Putamen (tissue), 1 donor: ENCODE measurements around the gene EFEMP2.

Source experiments
- DNase-seq: peaks from one replicate; pipeline ENCODE4 v3.0.0-alpha.2; 2016; ENCODE audit warnings: low spot score

EFEMP2 gene

DNA sequence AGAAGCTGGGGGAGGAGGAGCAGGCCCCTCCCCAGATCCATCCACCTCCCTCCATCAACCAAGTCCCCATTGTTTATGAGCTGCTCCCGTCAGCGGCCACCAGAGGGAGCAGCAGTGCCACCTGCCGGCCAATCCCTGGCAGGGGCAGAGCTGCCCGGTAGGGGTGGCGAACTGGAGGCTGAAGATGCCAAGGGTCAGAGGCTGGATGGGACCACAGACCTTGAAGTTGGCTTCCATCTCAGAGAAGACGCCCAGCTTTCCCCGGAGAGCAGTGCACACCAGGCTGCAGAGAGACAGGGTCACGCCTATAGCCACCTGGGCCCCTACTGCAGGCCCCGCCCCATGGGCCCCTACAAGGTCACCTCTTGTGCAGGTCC is 12.1 kb upstream of the EFEMP2 start:
- DNase-seq: no peak

- DNase-seq: no peak
Observed at GRCh38 chr11:65883786-65884715, 11.5 kb upstream of the EFEMP2 start.

GRCh38 chr11:65883058-65883761 is 10.6 kb upstream of the EFEMP2 start:
- no peak for DNase-seq

DNA sequence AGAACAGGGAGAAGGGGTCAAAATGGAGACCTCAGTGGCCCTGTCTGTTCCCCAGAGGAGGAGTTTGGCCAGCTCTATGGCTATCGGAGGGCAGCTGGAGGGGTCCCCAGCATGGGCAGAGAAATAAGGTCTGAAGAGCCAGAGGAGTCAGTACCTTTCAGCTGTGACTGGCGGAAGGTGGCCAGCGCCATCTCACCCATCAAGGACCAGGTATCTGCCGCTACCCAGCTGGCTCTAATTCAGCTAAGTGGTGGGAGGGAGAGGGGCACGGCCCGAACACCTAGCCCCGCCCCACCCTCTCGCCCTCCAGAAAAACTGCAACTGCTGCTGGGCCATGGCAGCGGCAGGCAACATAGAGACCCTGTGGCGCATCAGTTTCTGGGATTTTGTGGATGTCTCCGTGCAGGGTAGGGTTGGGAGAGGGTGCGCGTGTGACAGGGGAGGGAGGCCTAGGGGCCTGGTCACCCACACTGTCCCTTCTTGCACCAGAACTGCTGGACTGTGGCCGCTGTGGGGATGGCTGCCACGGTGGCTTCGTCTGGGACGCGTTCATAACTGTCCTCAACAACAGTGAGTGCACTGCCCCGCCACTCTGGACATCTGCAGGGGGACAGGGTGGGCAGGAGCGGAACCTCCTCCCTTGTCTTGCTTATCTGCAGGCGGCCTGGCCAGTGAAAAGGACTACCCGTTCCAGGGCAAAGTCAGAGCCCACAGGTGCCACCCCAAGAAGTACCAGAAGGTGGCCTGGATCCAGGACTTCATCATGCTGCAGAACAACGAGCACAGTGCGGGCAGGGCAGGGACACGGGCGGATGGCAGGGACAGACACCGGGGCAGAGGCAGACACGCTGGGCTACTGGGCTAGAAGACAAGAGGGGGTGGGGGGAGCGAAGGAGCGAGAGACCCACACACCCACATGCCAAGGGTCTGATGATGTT is 9.8 kb upstream of the EFEMP2 start:
- no peak for DNase-seq

DNA sequence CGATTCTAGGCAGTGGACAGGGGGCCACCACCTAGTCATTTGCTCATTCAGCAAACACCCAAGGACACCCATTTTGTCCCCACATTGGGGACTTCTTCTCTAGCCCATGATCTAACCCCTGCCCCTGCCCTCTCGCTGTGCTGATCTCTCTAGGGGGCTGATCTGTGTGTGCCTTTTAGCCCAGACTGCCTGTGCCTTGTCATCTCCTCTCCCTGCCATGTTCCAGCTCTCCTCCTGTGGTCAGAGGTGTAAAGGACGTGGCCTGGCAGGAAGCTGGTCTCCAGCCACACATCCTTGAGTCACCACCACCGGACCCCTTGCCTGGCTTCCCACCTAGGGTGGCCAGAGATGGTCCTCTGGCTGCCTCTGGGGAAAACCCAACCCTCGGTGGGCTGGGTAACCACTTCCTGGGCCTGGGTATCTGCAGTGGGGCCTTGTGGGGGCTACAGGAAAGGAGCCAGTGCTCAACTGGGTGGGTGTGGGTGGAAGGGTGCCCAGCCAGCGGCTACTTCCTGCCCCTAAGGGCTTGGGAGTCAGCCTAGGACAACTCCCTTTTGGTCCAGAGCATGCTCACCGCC is 8.3 kb upstream of the EFEMP2 start:
- DNase-seq: no peak

GRCh38 chr11:65880027-65880426 is 7.4 kb upstream of the EFEMP2 start:
- DNase-seq: no peak

DNA sequence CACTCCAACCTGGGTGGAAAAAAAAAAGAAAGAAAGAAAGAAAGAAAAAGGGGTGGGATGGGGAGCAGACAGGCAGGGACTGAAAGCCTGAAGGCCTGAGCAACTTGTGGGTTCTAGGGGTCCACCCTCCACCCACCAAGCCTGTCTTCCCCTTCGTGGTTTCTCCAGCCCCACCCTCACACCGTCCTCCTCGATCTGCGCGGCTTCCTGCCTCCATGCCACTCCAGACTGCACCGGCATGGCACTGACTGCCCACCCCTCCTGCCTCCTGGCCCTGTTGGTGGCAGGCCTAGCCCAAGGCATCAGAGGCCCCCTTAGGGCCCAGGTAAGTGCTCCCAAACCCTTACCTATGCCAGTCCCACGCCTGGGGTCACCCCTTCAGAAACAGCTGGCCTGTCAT is 7.0 kb upstream of the EFEMP2 start, which contains the start of gene CTSW:
Gene CTSW (plus strand): TSS at position 221 of the 400 bp plus-strand sequence. CDS start 18 bp downstream, at position 239.
- no peak for DNase-seq

DNA sequence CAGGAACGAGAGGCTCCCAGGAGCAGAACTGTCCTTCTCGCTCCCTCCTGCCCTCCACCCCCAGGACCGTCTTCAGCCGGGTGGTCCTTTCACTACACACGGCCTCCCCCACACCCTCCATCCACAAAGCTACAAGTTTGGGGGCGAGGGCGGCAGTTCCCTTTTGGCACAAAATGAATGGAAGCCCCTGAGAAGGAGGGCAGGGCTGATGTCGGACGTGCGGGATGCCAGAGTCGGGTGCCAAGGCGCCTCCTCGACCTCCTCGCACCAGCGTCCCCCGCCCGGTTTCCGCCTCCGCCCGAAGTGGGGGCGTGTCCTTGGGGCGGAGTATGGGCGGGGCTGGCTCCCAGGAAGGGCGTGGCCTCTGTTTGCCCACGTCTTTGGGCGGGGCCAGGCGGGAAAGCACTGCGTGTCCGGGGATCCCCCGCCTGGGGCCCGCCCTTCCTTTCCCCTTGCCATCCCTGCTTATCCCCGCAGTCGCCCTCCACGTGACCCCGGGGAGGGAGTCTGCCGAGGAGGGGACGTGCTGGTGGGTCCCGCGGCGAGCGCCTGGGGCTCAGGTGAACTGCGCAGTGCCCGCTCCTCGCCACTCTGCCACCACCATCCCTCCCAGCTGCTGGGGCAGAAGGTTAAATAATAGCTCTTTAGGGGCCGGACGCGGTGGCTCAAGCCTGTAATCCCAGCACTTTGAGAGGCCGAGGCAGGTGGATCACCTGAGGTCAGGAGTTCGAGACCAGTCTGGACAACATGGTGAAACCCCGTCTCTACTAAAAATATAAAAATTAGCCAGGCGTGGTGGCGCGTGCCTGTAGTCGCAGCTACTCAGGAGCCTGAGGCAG is 937 bp upstream of the EFEMP2 start:
- DNase-seq: peak; percentile 90

DNA sequence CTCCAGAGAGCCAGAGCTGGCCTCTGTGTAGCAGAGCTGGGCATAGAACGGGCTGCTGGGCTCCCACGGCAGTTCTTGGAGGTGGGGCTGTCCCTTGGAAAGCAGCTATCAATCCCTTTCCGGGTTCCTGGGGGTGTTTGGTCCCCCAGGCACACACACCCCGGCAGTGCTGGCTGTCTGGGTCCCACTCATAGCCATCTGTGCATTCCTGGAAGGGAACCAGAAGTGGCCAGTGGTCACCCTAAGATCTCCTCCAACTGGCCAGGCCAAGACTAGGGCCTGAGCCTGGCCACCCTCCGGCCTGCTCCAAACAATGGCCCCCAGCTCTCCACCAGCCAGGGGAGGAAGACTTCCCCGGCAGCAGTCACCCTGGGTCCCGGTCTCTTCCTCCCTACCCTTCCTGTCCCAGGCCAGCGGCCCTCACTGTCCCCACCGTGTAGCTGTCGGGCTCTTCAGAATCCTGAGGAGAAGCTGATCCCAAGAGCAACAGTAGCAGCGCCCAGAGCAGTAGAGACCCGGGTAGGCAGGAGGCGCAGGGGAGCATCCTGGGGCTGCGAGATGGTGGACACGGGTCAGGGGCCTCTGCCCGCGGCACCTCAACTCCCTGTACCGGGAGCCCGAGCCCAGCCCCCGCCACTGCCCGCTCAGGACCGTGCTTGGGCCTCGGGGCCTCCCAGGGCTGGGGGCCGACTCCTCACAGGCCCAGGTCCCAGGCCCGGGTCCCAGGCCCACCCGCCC is 620 bp downstream of the EFEMP2 start:
- DNase-seq: no peak

GRCh38 chr11:65870706-65871681 is 1.6 kb downstream of the EFEMP2 start:
- DNase-seq: no peak

- no peak for DNase-seq
Observed at GRCh38 chr11:65870307-65870658, 2.3 kb downstream of the EFEMP2 start.

DNA sequence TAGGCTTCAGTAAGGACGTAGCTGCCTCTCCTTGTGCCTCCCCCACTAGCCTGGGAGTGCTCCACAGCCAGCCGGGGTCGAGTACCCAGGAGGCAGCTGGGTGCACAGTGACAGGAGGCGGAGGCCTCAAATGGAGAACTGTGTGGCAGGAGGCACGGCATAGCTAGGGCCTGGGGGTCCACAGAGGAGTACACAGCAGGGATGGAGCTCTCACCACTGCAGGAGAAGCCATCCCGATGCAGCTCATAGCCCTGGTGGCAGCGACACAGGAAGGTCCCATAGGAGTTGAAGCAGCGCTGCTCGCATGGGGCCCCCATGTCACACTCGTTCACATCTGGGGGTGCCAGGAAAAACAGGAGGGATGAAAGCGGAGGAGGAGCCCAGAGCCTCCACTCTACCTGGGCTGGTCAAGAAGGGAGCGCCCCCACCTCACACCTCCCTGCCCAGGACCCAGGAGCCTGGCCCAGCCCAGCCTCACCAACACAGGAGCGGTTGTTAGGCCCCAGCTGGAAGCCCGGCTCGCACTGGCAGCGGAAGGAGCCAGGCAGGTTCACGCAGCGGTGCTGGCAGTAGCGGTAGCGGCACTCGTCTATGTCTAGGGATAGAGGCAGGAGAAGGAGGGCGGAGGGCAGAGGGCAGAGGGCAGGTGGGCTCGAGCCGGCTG is 2.8 kb downstream of the EFEMP2 start:
- DNase-seq: no peak

DNA sequence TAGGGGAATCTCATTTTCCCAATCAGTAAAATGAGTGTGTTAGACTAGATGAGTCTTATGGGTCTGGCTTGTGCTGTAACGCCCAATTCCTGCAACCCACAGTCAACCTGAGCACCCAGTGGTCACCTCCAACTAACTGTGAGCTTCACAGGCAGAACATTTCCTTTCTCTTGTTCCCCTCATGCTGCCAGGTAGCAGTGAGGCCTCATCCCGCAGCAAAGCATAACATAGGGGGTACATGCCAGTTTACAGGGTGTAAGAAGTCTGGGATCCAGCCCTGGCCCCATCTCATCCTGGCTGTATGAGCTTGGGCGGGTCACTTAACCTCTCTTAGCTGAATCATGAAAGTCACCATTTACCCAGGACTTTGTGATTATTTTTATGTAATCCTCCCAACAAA is 3.7 kb downstream of the EFEMP2 start:
- DNase-seq: no peak

GRCh38 chr11:65868076-65868667 is 4.4 kb downstream of the EFEMP2 start:
- no peak for DNase-seq

GRCh38 chr11:65867284-65868071 is 5.1 kb downstream of the EFEMP2 start:
- DNase-seq: no peak

GRCh38 chr11:65866509-65867283 is 5.9 kb downstream of the EFEMP2 start:
- no peak for DNase-seq
